DND-41 (cell line): ENCODE data around the gene STT3A.

Source experiments
- CTCF ChIP-seq: IDR thresholded peaks from 2 replicates; pipeline ENCODE4 v1.5.1; 2012; ENCODE audit warnings: borderline replicate concordance, low read length, moderate library complexity, mild to moderate bottlenecking; ENCODE audit not compliant: poor library complexity, severe bottlenecking; ENCODE audit errors: extremely low read depth
- EZH2 ChIP-seq: IDR thresholded peaks from 3 replicates; pipeline ENCODE4 v1.6.1; 2012; ENCODE audit warnings: borderline replicate concordance, low read depth, mild to moderate bottlenecking, moderate library complexity, low read length, inconsistent platforms; ENCODE audit not compliant: severe bottlenecking

GRCh38 chr11:125667151-125667550 is 74.5 kb downstream of the STT3A start:
- TF ChIP-seq CTCF (no peak), EZH2 (no peak)
